Measurements from ENCODE around the gene ALK.
"Not testable (repeated sequence)": the region's sequence is repeated elsewhere in the genome, so short reads cannot be mapped to it uniquely, and the experiment has no call there.

The ALK gene

DNA sequence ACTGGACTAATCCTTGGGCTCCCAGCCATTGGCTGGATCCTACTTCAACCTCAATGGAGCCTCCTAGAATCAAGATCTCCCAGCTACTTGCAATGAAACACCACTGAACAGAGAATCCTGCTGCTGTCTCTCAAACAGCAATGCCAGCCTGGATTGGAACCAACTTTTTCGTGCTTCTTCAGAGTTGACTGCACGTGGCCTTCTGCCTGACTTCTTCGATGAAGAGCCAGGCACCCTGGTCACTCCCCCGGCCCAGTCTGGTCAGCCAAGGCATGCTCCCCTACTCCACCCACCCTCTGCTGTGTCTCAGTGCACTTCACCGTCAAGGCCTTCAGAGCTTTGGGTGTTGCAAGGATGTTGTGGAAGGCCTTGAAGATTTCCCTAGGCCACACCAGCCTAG is 657.5 kb downstream of the ALK start:
- no peak for DNase-seq

DNA sequence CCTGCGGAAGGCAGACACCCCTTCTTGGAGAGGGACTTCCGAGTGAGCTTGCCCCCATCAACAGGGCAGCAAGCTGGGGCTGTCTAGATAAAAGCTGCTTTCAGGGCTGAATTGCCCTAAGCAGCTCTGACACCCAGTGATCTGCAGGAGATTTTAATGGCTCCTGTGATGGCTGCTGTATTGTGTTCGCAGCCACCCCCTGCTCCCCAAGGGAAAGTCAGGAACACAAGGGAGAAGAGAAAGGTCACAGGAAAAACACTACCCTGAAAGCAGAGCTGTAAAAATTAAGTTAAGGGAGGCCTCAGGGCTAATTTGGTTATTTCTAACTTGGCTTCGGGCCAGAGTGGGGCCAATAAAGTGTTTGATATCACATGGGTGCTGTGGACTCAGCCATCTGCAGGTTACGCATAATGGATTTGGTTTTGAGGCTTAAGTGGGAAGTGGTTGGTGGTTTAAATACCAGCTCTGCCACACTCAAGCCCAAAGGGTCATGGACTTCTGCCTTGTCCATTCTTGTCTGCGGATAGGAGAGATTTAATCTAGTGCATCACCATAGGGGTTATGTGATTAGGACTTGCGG is 658.6 kb downstream of the ALK start:
- DNase-seq, result peak; percentile 22

DNA sequence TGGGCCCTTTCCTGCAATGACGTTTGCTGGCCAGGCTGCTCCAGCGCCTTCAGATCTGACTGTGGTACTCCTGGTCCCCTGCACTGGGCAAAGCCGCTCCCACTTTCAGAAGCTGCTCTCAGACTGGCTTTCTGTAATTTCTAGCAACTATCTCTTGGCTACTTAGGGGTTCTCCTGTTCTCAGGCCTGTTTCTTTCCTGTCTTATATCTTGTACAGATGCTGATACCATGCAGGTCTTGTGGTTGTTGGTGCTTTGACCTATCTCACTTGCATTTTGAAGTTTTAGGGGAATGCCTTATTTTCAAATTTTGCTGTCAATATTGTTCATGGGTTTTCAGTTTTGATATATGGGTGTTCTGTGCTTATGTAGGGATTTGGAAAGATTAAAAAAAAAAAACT is 660.4 kb downstream of the ALK start:
- DNase-seq, result no peak

DNA sequence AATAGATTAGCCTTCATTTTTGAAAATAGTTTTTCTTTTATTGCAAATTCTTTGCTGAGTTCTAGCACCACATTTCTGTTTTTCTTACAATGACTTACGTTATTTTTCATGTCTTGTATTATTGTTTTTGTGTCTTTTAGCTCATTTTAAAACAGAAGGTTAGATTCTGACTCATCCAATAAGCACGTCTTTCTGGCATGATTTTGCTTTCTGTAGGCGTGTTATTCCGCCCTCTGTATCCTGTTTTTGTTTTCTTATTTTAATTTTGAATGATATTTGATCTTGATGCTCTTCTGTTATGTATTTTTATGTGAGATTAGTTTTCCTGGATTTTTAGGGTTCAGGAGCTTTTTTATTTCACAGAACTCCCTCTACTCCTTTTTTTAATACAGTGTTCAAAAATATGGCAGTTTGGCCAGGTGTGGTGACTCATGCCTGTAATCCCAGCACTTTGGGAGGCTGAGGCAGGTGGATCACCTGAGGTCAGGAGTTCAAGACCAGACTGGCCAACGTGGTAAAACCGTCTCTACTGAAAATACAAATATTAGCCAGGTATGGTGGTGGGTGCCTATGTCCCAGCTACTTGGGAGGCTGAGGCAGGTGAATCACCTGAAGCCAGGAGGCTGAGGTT is 661.1 kb downstream of the ALK start:
- no peak for DNase-seq

DNA sequence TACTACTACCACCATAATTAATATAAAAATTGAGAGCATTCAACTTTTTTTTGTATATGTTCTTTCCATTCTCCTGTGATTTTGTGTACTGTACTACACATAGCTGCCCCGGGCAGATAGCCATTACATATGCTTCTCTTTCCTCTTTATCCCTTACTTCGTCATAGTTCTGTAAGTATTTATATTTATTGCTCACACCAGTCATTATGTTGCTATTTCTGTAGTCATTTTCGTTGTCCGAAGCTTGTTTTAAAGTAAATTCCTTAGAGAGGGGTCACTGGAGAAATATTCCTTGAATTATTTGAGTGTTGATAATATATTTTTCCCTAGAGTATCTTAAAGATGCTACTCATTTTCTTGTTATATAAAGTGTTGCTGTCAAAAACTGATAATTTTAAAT is 662.2 kb downstream of the ALK start:
- DNase-seq, result no peak

DNA sequence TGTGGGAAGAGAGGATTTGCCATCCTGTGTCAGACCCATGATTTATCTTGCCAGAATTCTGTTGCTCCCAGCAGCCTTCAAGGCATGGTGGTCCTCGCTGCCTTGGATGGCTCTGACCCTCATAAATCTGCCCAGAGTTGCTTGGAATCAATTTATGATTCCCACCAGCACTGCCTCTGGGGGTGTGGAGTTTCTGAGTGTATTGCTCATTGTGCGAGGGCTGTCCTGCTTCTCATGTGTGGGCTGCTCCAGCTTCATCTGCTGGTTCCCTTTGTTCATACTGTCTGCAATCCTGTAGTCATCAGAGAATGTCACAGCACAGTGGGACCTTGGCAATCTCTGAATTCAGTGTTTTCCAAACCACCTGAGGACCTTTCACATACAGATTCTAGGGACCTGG is 666.4 kb downstream of the ALK start:
- DNase-seq, result no peak

DNA sequence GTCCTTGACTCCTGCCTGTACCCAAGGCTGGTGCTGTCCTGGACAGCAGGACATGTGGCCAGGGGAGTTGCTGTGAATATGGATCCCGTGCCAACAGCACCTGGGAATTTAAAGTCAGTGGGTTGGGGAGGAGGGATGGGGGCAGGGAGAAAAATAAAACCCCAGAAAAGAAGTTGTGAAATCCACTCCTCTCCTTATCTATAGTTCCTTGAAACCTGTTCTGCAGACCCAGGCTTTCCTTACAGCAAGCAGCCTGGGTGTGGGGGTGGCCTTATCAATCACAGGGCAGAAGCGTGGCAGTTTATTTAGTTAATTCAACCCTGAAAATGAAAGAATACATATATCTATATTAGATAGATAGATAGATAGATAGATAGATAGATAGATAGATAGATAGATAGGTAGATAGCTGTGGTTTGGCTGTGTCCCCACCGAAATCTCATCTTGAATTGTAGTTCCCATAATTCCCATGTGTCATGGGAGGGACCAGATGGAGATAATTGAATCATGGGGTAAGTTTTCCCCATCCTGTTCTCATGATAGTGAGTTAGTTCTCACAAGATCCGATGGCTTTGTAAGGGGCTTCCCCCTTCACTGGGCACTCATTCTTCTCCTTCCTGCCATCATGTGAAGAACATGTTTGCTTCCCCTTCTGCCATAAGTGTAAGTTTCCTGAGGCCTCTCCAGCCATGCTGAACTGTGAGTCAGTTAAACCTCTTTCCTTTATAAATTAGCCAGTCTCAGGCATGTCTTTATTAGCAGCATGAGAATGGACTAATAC is 667.7 kb downstream of the ALK start:
- not testable (repeated sequence) for DNase-seq

DNA sequence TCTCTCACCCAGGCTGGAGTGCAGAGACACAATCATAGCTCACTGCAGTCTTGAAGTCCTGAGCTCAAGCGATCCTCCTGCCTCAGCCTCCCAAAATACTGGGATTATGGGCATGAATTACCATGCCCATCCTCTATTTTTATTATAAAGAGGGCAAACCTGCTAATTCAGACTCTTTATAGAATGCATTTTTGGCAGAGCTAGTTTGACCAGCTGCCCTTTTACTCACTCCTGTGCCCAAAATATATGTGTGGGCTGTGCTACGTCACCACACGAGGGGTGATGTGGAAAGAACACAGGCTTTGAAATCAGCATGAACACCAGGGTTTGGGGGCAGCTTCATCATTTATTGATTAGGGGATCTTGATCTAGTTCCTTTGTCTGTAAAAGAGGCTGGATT is 668.4 kb downstream of the ALK start:
- DNase-seq, result no peak

DNA sequence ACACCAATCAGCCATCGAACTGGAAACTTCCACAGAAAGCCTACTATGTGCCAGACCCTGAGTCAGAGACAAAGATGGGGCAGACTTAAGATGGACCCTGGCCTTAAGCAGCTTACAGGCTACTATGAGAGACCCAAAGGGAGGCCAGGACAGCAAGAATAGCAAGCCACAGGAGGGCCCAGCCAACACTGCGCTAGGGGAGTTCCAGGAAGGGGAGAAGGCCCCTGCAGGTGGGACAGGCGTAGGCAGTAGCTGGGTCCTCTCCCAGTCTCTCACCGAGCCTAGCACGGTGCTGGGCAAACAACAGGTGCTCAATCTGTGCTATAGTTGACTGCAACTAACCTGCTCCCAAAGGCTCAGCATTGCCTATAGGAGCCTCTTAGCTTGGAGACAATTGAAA is 670.0 kb downstream of the ALK start:
- no peak for DNase-seq

DNA sequence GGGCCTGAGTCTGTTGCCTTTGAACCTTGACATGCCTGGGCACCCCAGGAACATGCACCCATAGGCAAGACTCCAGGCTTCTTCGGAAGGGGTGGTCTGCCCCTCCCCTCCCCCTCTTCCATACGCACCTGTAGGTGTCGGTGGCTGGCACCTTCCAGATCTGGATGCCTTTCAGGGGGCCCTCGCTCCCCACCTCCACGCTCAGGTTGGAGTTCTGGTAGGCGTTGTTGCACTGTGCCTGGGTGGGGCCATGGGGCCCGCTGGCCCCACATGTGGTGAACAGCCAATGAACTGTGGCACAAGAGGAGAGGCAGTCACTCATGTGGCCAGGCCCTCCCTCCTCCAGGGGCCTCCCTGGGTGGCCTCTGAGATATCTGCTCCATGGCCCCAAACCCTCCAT is 670.4 kb downstream of the ALK start:
- no peak for DNase-seq

DNA sequence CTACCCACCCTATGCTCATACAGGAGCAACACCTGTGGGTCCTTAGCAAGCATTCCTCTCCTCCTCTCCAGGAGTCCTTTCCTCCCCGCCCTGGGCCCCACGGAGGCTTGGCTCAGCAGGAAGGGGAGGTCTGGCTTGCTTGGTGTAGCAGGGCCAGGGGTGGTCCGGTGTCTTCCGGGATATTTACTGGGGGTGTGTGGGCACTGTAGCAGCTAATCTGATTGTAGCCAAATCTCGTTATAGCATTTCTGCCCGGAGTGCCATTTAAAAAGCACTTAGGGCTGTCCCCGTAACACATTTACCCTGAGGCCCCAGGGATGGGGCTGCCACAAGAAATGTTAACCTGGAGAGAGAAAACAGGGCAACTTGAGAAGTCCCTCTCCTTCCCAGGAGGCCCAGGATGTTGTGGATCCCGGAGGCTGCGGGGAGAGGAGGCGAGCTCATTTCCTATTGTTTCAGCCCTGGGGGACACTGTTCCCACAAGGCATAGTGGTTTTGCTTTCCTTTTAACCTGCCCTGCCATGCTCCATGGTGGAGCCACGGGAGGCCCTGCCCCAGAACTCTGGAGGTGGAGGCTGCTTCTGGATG is 671.6 kb downstream of the ALK start:
- no peak for DNase-seq

DNA sequence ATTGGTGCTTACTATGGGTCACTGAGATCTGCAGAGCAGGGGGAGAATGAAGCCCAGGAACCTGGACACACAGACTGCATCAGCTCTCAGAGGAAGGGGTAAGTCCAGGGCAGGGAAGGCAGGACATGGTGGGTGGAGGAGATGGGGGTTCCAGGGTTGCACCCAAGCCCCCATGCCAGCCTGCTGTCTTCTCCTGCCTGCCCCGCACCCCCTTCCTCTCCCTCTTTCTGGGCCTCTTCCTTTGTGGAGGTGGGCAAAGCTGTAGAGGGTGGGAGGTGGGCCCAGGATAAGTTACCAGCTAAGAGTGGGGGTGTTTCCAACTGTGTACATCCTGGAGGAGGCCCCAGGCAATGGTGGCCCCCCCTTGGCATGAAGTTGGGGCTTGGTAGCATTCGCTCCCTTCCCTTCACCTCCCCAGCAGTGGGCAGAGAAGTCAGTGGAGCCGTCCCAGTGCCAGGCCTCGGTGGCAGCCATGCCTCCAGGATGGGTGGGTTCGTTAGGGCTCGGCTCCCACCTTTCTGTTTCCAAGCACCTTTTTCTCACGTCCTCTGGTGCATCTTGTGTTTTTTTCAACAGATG is 674.0 kb downstream of the ALK start:
- no peak for DNase-seq

DNA sequence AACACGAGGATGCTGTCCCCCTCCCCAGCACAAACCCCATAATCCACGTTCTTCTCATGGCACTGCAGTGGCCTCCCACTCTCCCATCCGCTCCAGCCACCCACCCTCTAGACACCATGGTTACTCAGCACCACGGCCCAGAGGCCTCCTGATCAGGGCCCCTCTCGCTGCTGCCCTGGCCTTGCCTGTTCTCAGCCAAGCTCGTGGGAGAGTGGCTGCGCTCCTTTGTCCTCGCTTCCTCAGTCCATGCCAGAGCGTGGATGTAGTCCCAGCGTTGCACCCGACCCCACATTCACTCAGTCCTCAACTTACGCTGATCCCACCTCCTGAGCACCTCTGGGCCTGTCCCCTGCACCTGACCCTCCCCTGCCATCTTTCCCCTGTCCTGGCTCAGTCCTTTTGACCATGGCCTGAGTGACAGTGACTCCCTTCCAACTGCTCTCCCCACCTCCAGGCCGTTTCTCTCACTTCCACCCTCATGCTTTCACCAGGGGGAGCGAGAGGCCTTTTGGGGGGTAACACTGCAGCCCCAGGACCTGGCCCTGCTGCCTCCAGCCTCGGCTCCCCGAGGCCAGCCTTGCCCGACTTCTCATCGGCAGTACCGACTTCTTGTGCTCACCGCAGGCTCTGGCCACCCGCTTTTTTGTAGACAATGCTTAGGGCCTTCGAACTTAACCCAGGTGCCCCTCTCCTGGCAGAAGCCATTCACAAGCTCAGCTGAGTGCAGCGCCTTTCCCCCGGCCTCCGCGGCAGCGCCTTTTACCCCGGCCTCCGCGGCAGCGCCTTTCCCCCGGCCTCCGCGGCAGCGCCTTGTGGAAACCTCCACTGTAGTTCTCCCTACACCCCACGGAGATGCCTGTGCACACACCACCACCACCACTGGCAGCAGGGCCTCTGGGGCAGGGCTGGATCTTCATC is 674.7 kb downstream of the ALK start:
- DNase-seq, result no peak

DNA sequence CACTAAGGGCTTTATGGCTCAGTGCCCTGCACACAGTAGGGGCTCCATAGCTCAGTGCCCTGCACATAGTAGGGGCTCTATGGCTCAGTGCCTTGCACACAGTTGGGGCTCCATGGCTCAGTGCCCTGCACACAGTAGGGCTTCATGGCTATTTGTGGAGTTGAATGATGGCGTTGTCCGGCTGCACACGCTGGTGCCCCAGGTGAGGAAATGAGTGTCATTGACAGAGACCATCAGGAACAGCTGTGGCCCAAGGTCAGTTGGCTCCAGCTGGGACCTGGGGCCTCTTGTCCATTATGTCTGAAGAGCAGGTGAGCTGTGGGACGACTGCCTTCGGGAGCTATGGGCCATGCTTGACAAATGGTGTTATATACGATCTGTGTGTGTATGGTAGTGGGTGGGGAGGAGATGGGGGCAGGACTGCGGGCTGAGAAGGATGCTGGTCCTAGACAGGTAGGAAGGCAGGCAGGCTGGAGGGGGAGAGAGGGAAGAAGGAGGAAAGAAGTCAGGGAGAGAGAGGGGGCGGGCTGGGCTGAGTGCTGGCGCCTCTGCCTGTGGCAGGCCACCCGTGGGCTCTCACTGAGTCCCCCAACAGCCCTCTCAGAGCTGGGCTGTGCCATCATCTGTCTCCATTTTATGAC is 675.5 kb downstream of the ALK start:
- no peak for DNase-seq

DNA sequence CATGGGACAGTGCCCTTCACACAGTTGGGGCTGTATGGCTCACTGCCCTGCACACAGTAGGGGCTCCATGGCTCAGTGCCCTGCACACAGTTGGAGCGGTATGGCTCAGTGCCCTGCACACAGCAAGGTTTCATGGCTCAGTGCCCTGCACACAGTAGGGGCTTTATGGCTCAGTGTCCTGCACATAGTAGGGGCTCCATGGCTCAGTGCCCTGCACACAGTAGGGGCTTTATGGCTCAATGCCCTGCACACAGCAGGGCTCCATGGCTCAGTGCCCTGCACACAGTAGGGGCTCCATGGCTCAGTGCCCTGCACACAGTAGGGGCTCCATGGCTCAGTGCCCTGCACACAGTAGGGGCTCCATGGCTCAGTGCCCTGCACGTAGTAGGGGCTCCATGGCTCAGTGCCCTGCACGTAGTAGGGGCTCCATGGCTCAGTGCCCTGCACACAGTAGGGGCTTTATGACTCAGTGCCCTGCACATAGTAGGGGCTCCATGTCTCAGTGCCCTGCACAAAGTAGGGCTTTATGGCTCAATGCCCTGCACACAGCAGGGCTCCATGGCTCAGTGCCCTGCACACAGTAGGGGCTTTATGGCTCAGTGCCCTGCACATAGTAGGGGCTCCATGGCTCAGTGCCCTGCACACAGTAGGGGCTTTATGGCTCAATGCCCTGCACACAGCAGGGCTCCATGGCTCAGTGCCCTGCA is 676.2 kb downstream of the ALK start:
- DNase-seq, result not testable (repeated sequence)

DNA sequence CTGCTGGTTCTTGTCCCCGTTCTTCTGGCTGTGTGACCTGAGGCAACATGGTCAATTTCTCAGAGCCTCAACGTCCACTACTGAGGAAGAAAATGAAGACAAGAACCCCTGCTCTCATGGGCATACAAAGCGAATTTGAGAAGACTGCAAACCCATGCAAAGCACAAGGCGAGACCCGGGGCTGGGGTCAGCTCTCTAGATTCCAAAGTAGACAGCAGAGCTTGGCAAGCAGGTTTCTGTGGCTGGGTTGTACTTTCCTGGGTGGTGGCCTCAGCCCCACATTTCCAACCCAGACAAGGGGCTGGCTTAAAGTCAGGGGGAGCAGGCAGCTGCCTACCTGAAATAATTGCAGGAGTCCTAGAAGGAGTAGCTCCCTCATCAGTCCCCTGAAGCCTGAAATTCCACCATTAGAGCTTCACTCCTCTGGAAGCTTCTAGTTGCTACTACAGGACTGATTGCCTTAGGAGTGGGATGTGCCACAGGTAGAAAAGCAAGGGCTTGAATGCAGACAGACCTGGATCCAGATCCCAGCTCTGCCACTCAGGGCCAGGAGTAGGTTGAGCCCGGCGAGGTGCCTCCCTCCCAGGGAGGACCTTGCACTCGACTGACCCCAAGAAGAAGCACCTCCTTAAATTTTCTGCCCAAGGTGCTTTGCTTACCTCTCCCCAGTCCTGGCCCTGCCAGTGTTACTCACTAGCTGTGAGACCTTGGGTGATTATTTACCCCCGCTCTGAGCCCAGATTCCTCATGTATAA is 678.6 kb downstream of the ALK start:
- no peak for DNase-seq

DNA sequence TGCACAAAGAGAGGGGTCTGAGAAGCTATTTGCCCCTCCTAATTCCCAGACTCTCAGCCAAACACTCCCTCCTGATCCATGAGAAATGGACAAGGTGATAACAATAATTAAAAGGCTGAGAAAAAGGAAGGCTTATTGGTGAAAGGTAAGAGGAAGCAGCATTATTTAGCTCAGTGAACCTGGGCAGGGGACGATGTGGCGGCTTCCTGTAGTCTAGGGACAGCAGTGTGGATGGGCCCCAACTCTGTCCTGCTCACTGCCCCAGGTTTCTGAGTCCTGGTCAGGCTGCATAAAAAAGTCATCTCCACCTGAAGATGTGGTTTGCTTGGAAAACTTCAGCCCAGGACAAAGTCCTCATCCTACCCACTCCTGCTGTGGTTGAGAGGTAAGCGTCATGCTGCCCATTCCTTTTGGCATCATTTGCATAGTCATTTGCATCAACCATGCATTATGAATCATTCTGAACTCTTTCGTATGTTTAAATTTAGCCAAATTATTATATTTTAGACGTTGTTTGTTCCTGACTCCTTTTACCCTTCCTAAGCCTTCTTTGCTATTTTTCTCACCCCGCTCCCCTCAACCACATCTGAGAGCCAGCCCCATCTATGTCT is 679.3 kb downstream of the ALK start:
- DNase-seq, result no peak

DNA sequence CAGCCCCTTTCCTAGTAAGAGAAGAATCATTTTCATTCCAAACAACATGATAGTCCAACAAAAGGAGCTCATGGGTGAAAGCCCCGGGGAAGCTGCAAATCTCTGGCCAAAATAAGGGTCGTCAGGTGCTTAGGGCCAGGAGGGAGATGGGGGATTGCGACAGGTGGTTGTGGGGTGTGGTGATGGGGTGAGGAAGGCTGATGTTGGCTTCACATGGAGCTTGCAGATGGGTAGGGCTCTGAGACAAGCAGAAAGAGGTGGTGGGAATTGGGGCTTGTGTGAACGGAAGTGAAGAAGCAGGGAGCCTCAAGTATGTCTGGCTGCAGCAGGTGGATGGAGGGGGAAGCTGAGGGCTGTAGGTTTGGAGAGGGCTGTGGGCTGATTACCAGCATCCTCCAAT is 680.0 kb downstream of the ALK start:
- DNase-seq, result no peak

DNA sequence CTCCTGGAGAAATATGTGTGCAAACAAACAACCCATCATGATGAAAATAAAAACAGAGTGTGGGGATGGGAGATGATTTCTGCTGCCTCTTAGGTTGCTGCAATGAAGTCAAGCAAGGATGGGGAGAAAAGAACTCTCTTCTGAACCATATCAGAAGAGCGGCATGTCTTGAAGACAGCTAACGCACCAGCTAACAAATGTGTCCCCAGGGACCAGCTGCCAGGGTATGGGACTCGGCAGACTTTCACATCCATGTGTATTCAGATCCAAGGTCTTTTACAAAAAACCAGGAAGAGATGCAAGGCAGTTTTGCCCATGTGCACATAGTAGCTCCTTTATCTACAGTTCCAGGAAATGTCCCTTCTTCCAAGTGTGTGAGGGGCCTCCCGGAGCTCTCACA is 680.8 kb downstream of the ALK start:
- no peak for DNase-seq
